Breast epithelium (tissue), 4 donors: ENCODE results near the gene RMI1. TPM values are rescaled to one million over a fixed set of nuclear protein-coding genes. Genes with fewer than 3 reads are reported as not detected.
A peak's percentile ranks its signal among the peaks of the same experiment; 100 is the strongest.

Experiments used
- DNase-seq, 2 donors: peaks; one replicate each; pipeline ENCODE4 v3.0.0-alpha.2; 2019; ENCODE audit warnings: low spot score in 2 of 2
- H3K27ac ChIP-seq, 2 donors: fragments of 200-600 bp; sonication (generic) in 1 of 2; one replicate each; pipeline ENCODE4 v1.5.1; 2016 to 2019; ENCODE audit warnings: mild to moderate bottlenecking in 1 of 2
- H3K27me3 ChIP-seq, 2 donors: fragments of 200-600 bp; sonication (generic) in 1 of 2; one replicate each; pipeline versions ENCODE4 v1.5.1 to v1.6.0; 2017 to 2019; ENCODE audit warnings: control low read depth in 1 of 2, mild to moderate bottlenecking in 1 of 2
- H3K36me3 ChIP-seq: fragments of 200-600 bp; one replicate; pipeline ENCODE4 v1.5.1; 2019
- H3K4me1 ChIP-seq, 2 donors: fragments of 200-600 bp; sonication (generic); one replicate each; pipeline ENCODE4 v1.5.1; 2016 to 2019; ENCODE audit warnings: control low read depth in 1 of 2
- H3K4me3 ChIP-seq, 3 donors: fragments of 200-600 bp; sonication (generic); 1 replicate in 2 of 3; 2 replicates in 1 of 3; pipeline ENCODE4 v1.5.1; 2016 to 2019; ENCODE audit warnings: mild to moderate bottlenecking in 3 of 3, moderate library complexity in 2 of 3
- H3K9me3 ChIP-seq, 2 donors: fragments of 200-600 bp; sonication (generic) in 1 of 2; one replicate each; pipeline ENCODE4 v1.5.1; 2016 to 2019; ENCODE audit warnings: control low read depth in 1 of 2
- CTCF ChIP-seq, 3 donors: fragments of 450-650 bp; IDR thresholded peaks; one replicate each; pipeline ENCODE4 v1.5.1; 2016 to 2017; ENCODE audit warnings: antibody characterized with exemption in 3 of 3, mild to moderate bottlenecking in 3 of 3, moderate library complexity in 3 of 3
- POLR2A ChIP-seq: fragments of 450-650 bp; IDR thresholded peaks from one replicate; pipeline ENCODE4 v1.6.1; 2016; ENCODE audit warnings: antibody characterized with exemption, mild to moderate bottlenecking, moderate library complexity
- POLR2AphosphoS5 ChIP-seq, 3 donors: sonication (generic); formaldehyde crosslinking; IDR thresholded peaks; one replicate each; pipeline ENCODE4 v1.6.1; 2017; ENCODE audit warnings: antibody characterized with exemption in 3 of 3
- intact Hi-C: fragments of 100-400 bp; cut with DNase I; formaldehyde crosslinking; loops from one replicate; pipeline ENCODE4 v1.15.1; 2023; ENCODE audit warnings: low total_unique reads
- total RNA-seq, 3 donors: library from RNA; depleted of rRNA; stranded (reverse); fragments of >200 nt; gene quantifications; one replicate each; pipeline ENCODE4 v1.1.0, GENCODE V29; 2016

Gene RMI1
- total RNA-seq, 3 donors from 2014 or later = 3.7 to 6.2 (median 6.1) TPM

- Histone ChIP-seq H3K9me3 (no peaks in the 10 kb centered on the region), H3K4me1 (no peaks in the 10 kb centered on the region), H3K27me3 (no peaks in the 10 kb centered on the region), H3K4me3 (no peak overlapping the region), H3K27ac (no peak overlapping the region), H3K36me3 (no peaks in the 10 kb centered on the region)
- TF ChIP-seq POLR2AphosphoS5 (IDR thresholded peaks at IDR 0.05) = no peak
- TF ChIP-seq CTCF (IDR thresholded peaks at IDR 0.05) = no peak
- TF ChIP-seq POLR2A = no peak
- intact Hi-C loops = no loop called here
- no peak for DNase-seq
Observed at GRCh38 chr9:83959061-83959460, 21.5 kb upstream of the RMI1 start.

- DNase-seq = no peak
- Histone ChIP-seq H3K36me3 (no peaks in the 10 kb centered on the region), H3K27me3 (no peaks in the 10 kb centered on the region), H3K27ac (no peak overlapping the region), H3K9me3 (no peaks in the 10 kb centered on the region), H3K4me3 (no peak overlapping the region), H3K4me1 (no peaks in the 10 kb centered on the region)
- intact Hi-C loops = no loop called here
- no peak for TF ChIP-seq POLR2A
- no peak for TF ChIP-seq POLR2AphosphoS5 (IDR thresholded peaks at IDR 0.05)
- TF ChIP-seq CTCF (IDR thresholded peaks at IDR 0.05) = no peak
Observed at GRCh38 chr9:83960991-83961390, 19.6 kb upstream of the RMI1 start.

GRCh38 chr9:83962165-83962564 lies 18.4 kb upstream of the RMI1 start:
- TF ChIP-seq POLR2AphosphoS5 (IDR thresholded peaks at IDR 0.05) (no peak), POLR2A (no peak), CTCF (IDR thresholded peaks at IDR 0.05) (no peak)
- Histone ChIP-seq H3K9me3 (no peaks in the 10 kb centered on the region), H3K27ac (peak overlapping the region in 1 of 2 donors; percentile 27), H3K36me3 (no peaks in the 10 kb centered on the region), H3K27me3 (no peaks in the 10 kb centered on the region), H3K4me1 (no peaks in the 10 kb centered on the region), H3K4me3 (no peak overlapping the region)
- intact Hi-C loops = no loop called here
- no peak for DNase-seq

- Histone ChIP-seq H3K36me3 (peaks cover 4% of the 10 kb centered on the region), H3K9me3 (no peaks in the 10 kb centered on the region), H3K27ac (no peak overlapping the region), H3K27me3 (no peaks in the 10 kb centered on the region), H3K4me3 (no peak overlapping the region), H3K4me1 (no peaks in the 10 kb centered on the region)
- no peak for DNase-seq
- intact Hi-C loops = no loop called here
- no peak for TF ChIP-seq POLR2A
Observed at GRCh38 chr9:83964973-83965349, 15.6 kb upstream of the RMI1 start.

- DNase-seq = no peak
- Histone ChIP-seq H3K27me3 (no peaks in the 10 kb centered on the region), H3K36me3 (peaks cover 4% of the 10 kb centered on the region), H3K9me3 (no peaks in the 10 kb centered on the region), H3K4me3 (no peak overlapping the region), H3K4me1 (no peaks in the 10 kb centered on the region), H3K27ac (no peak overlapping the region)
- intact Hi-C loops = no loop called here
- TF ChIP-seq CTCF (IDR thresholded peaks at IDR 0.05) (no peak), POLR2A (no peak), POLR2AphosphoS5 (IDR thresholded peaks at IDR 0.05) (no peak)
Observed at GRCh38 chr9:83965350-83966208, 15.0 kb upstream of the RMI1 start.
